NT2/D1 (cell line): ENCODE measurements around the gene C3orf80.

Experiments used
- DNase-seq: peaks from one replicate; pipeline ENCODE4 v3.0.0-alpha.2; 2011; ENCODE audit warnings: low read depth, low spot score
- H3K27me3 ChIP-seq: 2 replicates; pipeline ENCODE4 v1.6.0; 2011; ENCODE audit warnings: mild to moderate bottlenecking; ENCODE audit not compliant: insufficient read length, insufficient read depth
- H3K36me3 ChIP-seq: 2 replicates; pipeline ENCODE4 v1.6.1; 2011; ENCODE audit warnings: mild to moderate bottlenecking, low read length, mixed read lengths; ENCODE audit not compliant: insufficient read depth, insufficient read length
- H3K4me1 ChIP-seq: 2 replicates; pipeline ENCODE4 v1.5.1; 2011; ENCODE audit not compliant: insufficient read depth, insufficient read length
- H3K4me3 ChIP-seq: 2 replicates; pipeline ENCODE4 v1.5.1; 2011; ENCODE audit warnings: low read depth; ENCODE audit not compliant: insufficient read length
- H3K9ac ChIP-seq: 2 replicates; pipeline ENCODE4 v1.6.0; 2011; ENCODE audit warnings: low read depth; ENCODE audit not compliant: insufficient read length
- H3K9me3 ChIP-seq: 2 replicates; pipeline ENCODE4 v1.5.1; 2011; ENCODE audit warnings: mild to moderate bottlenecking, low read length; ENCODE audit not compliant: insufficient read depth
- SUZ12 ChIP-seq: IDR thresholded peaks from 2 replicates; pipeline ENCODE4 v1.6.1; 2011; ENCODE audit not compliant: insufficient read length, insufficient read depth; ENCODE audit errors: extremely low read depth
- YY1 ChIP-seq: IDR thresholded peaks from 2 replicates; pipeline ENCODE4 v1.6.1; 2011; ENCODE audit not compliant: insufficient read length, insufficient read depth
- ZNF274 ChIP-seq: IDR thresholded peaks from 2 replicates; pipeline ENCODE4 v1.6.1; 2011; ENCODE audit warnings: mild to moderate bottlenecking, low read depth, low read length

Gene C3orf80

GRCh38 chr3:160218136-160218535 lies 7.1 kb upstream of the C3orf80 start:
- no peaks in the 10 kb centered on the region for H3K4me1 ChIP-seq
- H3K4me3 ChIP-seq = no peak overlapping the region
- peaks cover 10% of the 10 kb centered on the region for H3K27me3 ChIP-seq
- H3K9me3 ChIP-seq = no peaks in the 10 kb centered on the region
- H3K9ac ChIP-seq = no peak overlapping the region
- DNase-seq = no peak
- no peaks in the 10 kb centered on the region for H3K36me3 ChIP-seq
- TF ChIP-seq SUZ12 (no peak), ZNF274 (no peak), YY1 (no peak)

- Histone ChIP-seq H3K36me3 (no peaks in the 10 kb centered on the region), H3K9ac (no peak overlapping the region), H3K4me3 (no peak overlapping the region), H3K4me1 (no peaks in the 10 kb centered on the region), H3K27me3 (peaks cover 27% of the 10 kb centered on the region), H3K9me3 (no peaks in the 10 kb centered on the region)
- TF ChIP-seq YY1 (no peak), ZNF274 (no peak), SUZ12 (no peak)
- DNase-seq = no peak
Observed at GRCh38 chr3:160220038-160220437, 5.2 kb upstream of the C3orf80 start.

- Histone ChIP-seq H3K4me3 (no peak overlapping the region), H3K4me1 (peaks cover under 1% of the 10 kb centered on the region), H3K9me3 (no peaks in the 10 kb centered on the region), H3K36me3 (no peaks in the 10 kb centered on the region), H3K9ac (no peak overlapping the region), H3K27me3 (peaks cover 36% of the 10 kb centered on the region)
- no peak for DNase-seq
- TF ChIP-seq YY1 (no peak), ZNF274 (no peak), SUZ12 (no peak)
Observed at GRCh38 chr3:160221019-160221418, 4.2 kb upstream of the C3orf80 start.

GRCh38 chr3:160224256-160224655 lies 966 bp upstream of the C3orf80 start:
- DNase-seq = no peak
- Histone ChIP-seq H3K4me1 (peaks cover 7% of the 10 kb centered on the region), H3K9me3 (no peaks in the 10 kb centered on the region), H3K4me3 (no peak overlapping the region), H3K27me3 (peaks cover 60% of the 10 kb centered on the region), H3K36me3 (no peaks in the 10 kb centered on the region), H3K9ac (no peak overlapping the region)
- TF ChIP-seq SUZ12 = no peak
- no peak for TF ChIP-seq YY1
- TF ChIP-seq ZNF274 = no peak

- Histone ChIP-seq H3K36me3 (no peaks in the 10 kb centered on the region), H3K9me3 (no peaks in the 10 kb centered on the region), H3K4me3 (peak overlapping the region; percentile 50), H3K4me1 (peaks cover 7% of the 10 kb centered on the region), H3K27me3 (peaks cover 60% of the 10 kb centered on the region), H3K9ac (peak overlapping the region; percentile 73)
- no peak for DNase-seq
- TF ChIP-seq ZNF274 = no peak
- no peak for TF ChIP-seq SUZ12
- TF ChIP-seq YY1 = no peak
Observed at GRCh38 chr3:160224811-160225175, 429 bp upstream of the C3orf80 start.

GRCh38 chr3:160226026-160226907 lies 1.0 kb downstream of the C3orf80 start:
- H3K9me3 ChIP-seq = no peaks in the 10 kb centered on the region
- H3K27me3 ChIP-seq = peaks cover 60% of the 10 kb centered on the region
- peaks cover 7% of the 10 kb centered on the region for H3K4me1 ChIP-seq
- DNase-seq = no peak
- H3K36me3 ChIP-seq = no peaks in the 10 kb centered on the region
- TF ChIP-seq ZNF274 = no peak
- peak; percentile 45 for TF ChIP-seq SUZ12
- no peak for TF ChIP-seq YY1
- H3K9ac ChIP-seq = peak overlapping the region; percentile 73
- peak overlapping the region; percentile 50 for H3K4me3 ChIP-seq

GRCh38 chr3:160227419-160227818 lies 2.2 kb downstream of the C3orf80 start:
- Histone ChIP-seq H3K4me3 (no peak overlapping the region), H3K27me3 (peaks cover 56% of the 10 kb centered on the region)
- DNase-seq = no peak

More at GRCh38 chr3:160227419-160227818, 2.2 kb downstream of the C3orf80 start:
- TF ChIP-seq SUZ12 (no peak), YY1 (no peak), ZNF274 (no peak)
- H3K9ac ChIP-seq = no peak overlapping the region
- no peaks in the 10 kb centered on the region for H3K36me3 ChIP-seq
- H3K4me1 ChIP-seq = peaks cover 7% of the 10 kb centered on the region
- H3K9me3 ChIP-seq = no peaks in the 10 kb centered on the region
